Mesenchymal stem cell (in vitro differentiated cells and primary cell): ENCODE measurements around the gene EEF2KMT. TPM values are rescaled to one million over a fixed set of nuclear protein-coding genes. Genes with fewer than 3 reads are reported as not detected.
"Not testable (repeated sequence)": the region's sequence is repeated elsewhere in the genome, so short reads cannot be mapped to it uniquely, and the experiment has no call there.

Experiments
- DNase-seq: peaks from one replicate; pipeline ENCODE4 v3.0.0-alpha.2; 2013
- H2AFZ ChIP-seq: one replicate; pipeline ENCODE4 v1.6.1; 2013; ENCODE audit warnings: low read depth, mild to moderate bottlenecking, control low read depth, inconsistent platforms, low read length, moderate library complexity
- H2AK5ac ChIP-seq: 2 replicates; pipeline ENCODE4 v1.6.1; 2013; ENCODE audit warnings: low read length, moderate library complexity, mild to moderate bottlenecking, inconsistent platforms; ENCODE audit not compliant: severe bottlenecking
- H2BK120ac ChIP-seq: one replicate; pipeline ENCODE4 v1.6.1; 2013; ENCODE audit warnings: low read depth, mild to moderate bottlenecking, inconsistent platforms, low read length, moderate library complexity
- H2BK12ac ChIP-seq, 2 experiments: one replicate each; pipeline ENCODE4 v1.6.1; 2013; ENCODE audit warnings: inconsistent platforms in 2 of 2, low read length in 2 of 2, mild to moderate bottlenecking in 2 of 2, moderate library complexity in 2 of 2, control low read depth in 1 of 2
- H2BK15ac ChIP-seq: one replicate; pipeline ENCODE4 v1.6.1; 2013; ENCODE audit warnings: mild to moderate bottlenecking, low read depth, inconsistent platforms; ENCODE audit not compliant: poor library complexity, severe bottlenecking
- H2BK5ac ChIP-seq: 2 replicates; pipeline ENCODE4 v1.6.1; 2013; ENCODE audit warnings: low read depth, mild to moderate bottlenecking, low read length, control low read depth, inconsistent platforms; ENCODE audit not compliant: poor library complexity, severe bottlenecking
- H3K14ac ChIP-seq, 2 experiments: one replicate each; pipeline ENCODE4 v1.6.1; 2013; ENCODE audit warnings: inconsistent platforms in 2 of 2, low read length in 2 of 2, control low read depth in 1 of 2, mild to moderate bottlenecking in 1 of 2, moderate library complexity in 1 of 2
- H3K18ac ChIP-seq, 2 experiments: one replicate each; pipeline ENCODE4 v1.6.1; 2013; ENCODE audit warnings: inconsistent platforms in 2 of 2, low read length in 2 of 2, control low read depth in 1 of 2, low read depth in 1 of 2, mild to moderate bottlenecking in 1 of 2
- H3K23ac ChIP-seq, 2 experiments: one replicate each; pipeline ENCODE4 v1.6.1; 2013; ENCODE audit warnings: inconsistent platforms in 2 of 2, low read length in 2 of 2, mild to moderate bottlenecking in 2 of 2, moderate library complexity in 2 of 2, control low read depth in 1 of 2
- H3K27ac ChIP-seq: 2 replicates; pipeline ENCODE4 v1.5.1; 2013; ENCODE audit warnings: mild to moderate bottlenecking, moderate library complexity, low read length, control low read depth, inconsistent platforms; ENCODE audit not compliant: poor library complexity, severe bottlenecking
- H3K27me3 ChIP-seq, 2 experiments: 2 replicates each; pipeline versions ENCODE4 v1.6.1 to v1.7.0; 2013; ENCODE audit warnings: low read length in 2 of 2, mild to moderate bottlenecking in 2 of 2, moderate library complexity in 2 of 2, control low read depth in 1 of 2, inconsistent platforms in 1 of 2; ENCODE audit not compliant: control insufficient read depth in 1 of 2, insufficient read depth in 1 of 2
- H3K36me3 ChIP-seq, 2 experiments: 2 replicates each; pipeline versions ENCODE4 v1.6.1 to v1.7.0; 2013; ENCODE audit warnings: low read length in 2 of 2, control low read depth in 1 of 2, inconsistent platforms in 1 of 2, low read depth in 1 of 2, mild to moderate bottlenecking in 1 of 2; ENCODE audit not compliant: insufficient read depth in 2 of 2, control insufficient read depth in 1 of 2
- H3K4ac ChIP-seq, 2 experiments: one replicate each; pipeline ENCODE4 v1.6.1; 2013; ENCODE audit warnings: inconsistent platforms in 2 of 2, low read length in 2 of 2, mild to moderate bottlenecking in 2 of 2, moderate library complexity in 2 of 2, control low read depth in 1 of 2, low read depth in 1 of 2
- H3K4me1 ChIP-seq: 2 replicates; pipeline ENCODE4 v1.6.1; 2013; ENCODE audit warnings: low read depth, low read length, control low read depth; ENCODE audit not compliant: control insufficient read depth, insufficient read depth
- H3K4me2 ChIP-seq: 2 replicates; pipeline ENCODE4 v1.6.1; 2013; ENCODE audit warnings: low read length, mild to moderate bottlenecking, inconsistent platforms; ENCODE audit not compliant: poor library complexity, severe bottlenecking
- H3K4me3 ChIP-seq, 2 experiments: 2 replicates each; pipeline versions ENCODE4 v1.5.1 to v1.7.0; 2013; ENCODE audit warnings: low read length in 2 of 2, mild to moderate bottlenecking in 2 of 2, control low read depth in 1 of 2, low read depth in 1 of 2; ENCODE audit not compliant: insufficient read depth in 1 of 2
- H3K79me1 ChIP-seq: replicated peaks from 2 replicates; pipeline ENCODE4 v1.6.1; 2013; ENCODE audit warnings: mild to moderate bottlenecking, control low read depth, low read length, inconsistent platforms; ENCODE audit not compliant: poor library complexity, severe bottlenecking
- H3K9ac ChIP-seq: 2 replicates; pipeline ENCODE4 v1.7.0; 2013; ENCODE audit warnings: mild to moderate bottlenecking, low read length, moderate library complexity
- H3K9me3 ChIP-seq: 2 replicates; pipeline ENCODE4 v1.7.0; 2013; ENCODE audit warnings: mild to moderate bottlenecking, low read length; ENCODE audit not compliant: control insufficient read depth
- H4K8ac ChIP-seq: one replicate; pipeline ENCODE4 v1.6.1; 2013; ENCODE audit warnings: inconsistent platforms, mild to moderate bottlenecking, low read length, moderate library complexity
- H4K91ac ChIP-seq: one replicate; pipeline ENCODE4 v1.6.1; 2013; ENCODE audit warnings: mild to moderate bottlenecking, low read length, inconsistent platforms
- WGBS: methylation state at CpG from one replicate; pipeline ENCODE4 v1.1.7; 2013; ENCODE audit warnings: mixed read lengths; 5-methylcytosine and 5-hydroxymethylcytosine counted together
- polyA plus RNA-seq, 2 experiments: library from polyadenylated mRNA; stranded (reverse); fragments of 200-250 nt; gene quantifications; one replicate each; pipeline ENCODE4 v1.2.3, GENCODE V29; 2013

Gene EEF2KMT, protein sequence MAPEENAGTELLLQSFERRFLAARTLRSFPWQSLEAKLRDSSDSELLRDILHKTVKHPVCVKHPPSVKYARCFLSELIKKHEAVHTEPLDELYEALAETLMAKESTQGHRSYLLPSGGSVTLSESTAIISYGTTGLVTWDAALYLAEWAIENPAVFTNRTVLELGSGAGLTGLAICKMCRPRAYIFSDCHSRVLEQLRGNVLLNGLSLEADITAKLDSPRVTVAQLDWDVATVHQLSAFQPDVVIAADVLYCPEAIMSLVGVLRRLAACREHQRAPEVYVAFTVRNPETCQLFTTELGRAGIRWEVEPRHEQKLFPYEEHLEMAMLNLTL
- 7.0 TPM for polyA plus RNA-seq (2013, experiment 1 of 2)
- 6.5 TPM for polyA plus RNA-seq (2013, experiment 2 of 2)

DNA sequence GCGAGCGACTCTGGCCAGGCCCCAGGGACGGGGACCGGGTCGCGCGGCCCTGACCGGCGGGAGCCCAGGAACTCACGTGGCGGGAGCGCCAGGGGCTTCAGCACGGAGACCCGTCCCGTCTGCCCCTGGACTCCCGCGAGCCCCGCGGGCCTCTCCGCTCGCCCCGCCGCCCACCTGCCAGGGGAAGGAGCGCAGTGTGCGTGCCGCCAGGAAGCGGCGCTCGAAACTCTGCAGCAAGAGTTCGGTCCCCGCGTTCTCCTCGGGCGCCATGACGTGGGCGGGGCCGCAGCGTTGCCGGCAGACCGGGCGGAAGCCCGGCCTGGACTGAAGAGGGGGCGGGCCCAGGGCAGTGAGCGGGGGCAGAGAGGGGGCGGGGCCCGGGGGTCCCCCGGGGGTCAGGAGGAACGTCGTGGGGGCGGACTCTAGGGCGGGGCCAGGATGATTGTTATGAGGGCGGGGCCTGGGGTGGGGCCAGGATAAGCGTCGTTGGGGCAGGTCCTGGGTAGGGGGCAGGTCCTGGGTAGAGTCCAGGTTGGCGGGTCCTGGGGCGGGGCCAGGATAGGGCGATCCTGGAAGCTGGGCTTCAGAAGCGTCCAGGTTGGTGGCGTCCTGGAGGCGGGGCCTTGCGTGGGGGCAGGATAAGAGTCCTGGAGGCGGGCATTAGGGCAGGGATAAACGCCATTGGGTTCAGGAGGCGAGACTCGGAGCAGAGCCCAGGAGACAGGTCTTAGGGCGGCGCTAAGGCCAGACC is at the start of gene EEF2KMT:
TSS of gene EEF2KMT (minus strand) at position 326 of the 751 bp plus-strand sequence. CDS start at position 270, 56 bp downstream.
- Histone ChIP-seq H4K8ac (peak within 1 kb of the TSS; percentile 77), H2BK120ac (peak within 1 kb of the TSS; percentile 73), H3K4me2 (peak within 1 kb of the TSS; percentile 79), H4K91ac (peak within 1 kb of the TSS; percentile 83), H3K27ac (peak within 1 kb of the TSS; percentile 23), H3K4ac (peak within 1 kb of the TSS in 1 of 2 experiments; percentile 15), H3K4me3 (peak within 1 kb of the TSS; percentile 79 to 86), H3K14ac (peak within 1 kb of the TSS in 1 of 2 experiments; percentile 61), H2AFZ (peak within 1 kb of the TSS; percentile 56), H3K18ac (peak within 1 kb of the TSS; percentile 28 to 82), H2BK12ac (peak within 1 kb of the TSS in 1 of 2 experiments; percentile 8), H3K9ac (peak within 1 kb of the TSS; percentile 88), H2BK15ac (peak within 1 kb of the TSS; percentile 99)
- H3K9me3 ChIP-seq, H2BK5ac ChIP-seq, H2AK5ac ChIP-seq, H3K79me1 ChIP-seq, H3K23ac ChIP-seq, H3K4me1 ChIP-seq, H3K36me3 ChIP-seq, H3K27me3 ChIP-seq: not testable (repeated sequence)
- WGBS = 1% methylated on average over 60 of the region's 67 CpGs
- peak; percentile 100 for DNase-seq

DNA sequence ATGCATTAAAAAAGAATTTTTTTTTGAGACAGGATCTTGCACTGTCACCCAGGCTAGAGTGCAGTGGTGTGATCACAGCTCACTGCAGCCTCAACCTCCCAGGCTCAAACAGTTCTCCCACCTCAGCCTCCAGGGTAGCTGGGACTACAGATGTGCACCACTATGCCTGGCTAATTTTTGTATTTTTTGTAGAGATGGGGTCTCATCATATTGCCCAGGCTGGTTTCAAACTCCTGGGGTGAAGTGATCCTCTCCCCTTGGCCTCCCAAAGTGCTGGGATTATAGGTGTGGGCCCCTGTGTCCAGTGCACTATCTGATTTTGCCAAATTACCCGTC is 47.0 kb upstream of the EEF2KMT start:
- not testable (repeated sequence) for H2BK120ac ChIP-seq, H3K23ac ChIP-seq, H3K27me3 ChIP-seq, H2AK5ac ChIP-seq, H2AFZ ChIP-seq, H4K91ac ChIP-seq, H3K79me1 ChIP-seq, H3K4me2 ChIP-seq, H3K4me3 ChIP-seq, H3K18ac ChIP-seq, H3K14ac ChIP-seq, H3K36me3 ChIP-seq, H2BK5ac ChIP-seq, H3K27ac ChIP-seq, H3K4me1 ChIP-seq, H4K8ac ChIP-seq, H3K9ac ChIP-seq, H2BK12ac ChIP-seq, DNase-seq, H3K9me3 ChIP-seq, H2BK15ac ChIP-seq, H3K4ac ChIP-seq
- WGBS = 32% methylated on average over 1 of the region's 1 CpG

DNA sequence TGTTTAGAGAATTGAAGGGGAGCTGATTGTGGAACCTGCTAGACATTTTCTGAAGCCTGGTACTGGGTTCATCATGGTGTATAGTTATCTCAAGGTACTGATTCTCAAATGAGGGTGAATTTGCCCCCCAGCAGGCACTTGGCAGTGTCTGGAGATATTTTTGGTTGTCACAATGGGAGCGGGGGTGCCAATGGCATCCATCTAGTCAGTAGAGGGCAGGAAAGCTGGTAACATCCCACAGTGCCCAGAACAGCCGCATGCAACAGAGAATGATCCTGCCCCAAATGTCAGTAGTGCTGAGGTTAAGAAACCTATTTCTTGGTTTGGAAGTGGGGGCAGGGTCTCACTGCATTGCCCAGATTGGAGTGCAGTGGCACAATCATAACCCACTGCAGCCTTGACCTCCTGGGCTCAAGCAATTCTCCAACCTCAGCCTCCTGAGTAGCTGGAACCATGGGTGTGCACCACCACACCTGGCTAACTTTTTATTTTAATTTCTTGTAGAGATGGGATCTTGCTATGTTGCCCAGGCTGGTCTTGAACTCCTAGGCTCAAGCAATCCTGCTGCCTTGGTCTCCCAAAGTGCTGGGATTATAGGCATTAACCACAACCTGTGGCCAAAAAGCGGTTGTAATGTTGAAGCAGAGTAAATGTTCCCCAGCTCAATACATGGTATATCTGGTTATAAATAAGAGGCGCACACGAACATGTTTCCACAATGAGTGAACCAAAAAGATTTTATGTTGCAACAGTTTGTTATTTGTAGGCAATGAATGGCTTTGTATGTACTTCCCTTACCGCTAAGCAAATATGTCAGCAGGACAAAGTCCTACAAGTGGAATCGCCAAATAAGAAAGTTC is 46.4 kb upstream of the EEF2KMT start:
- no peak for DNase-seq
- Histone ChIP-seq H3K79me1 (no peaks in the 10 kb centered on the region), H3K27me3 (no peaks in the 10 kb centered on the region), H2AFZ (no peak overlapping the region), H3K27ac (no peak overlapping the region), H3K4me2 (no peak overlapping the region), H3K23ac (no peak overlapping the region), H2BK5ac (no peak overlapping the region), H3K9ac (no peak overlapping the region), H2BK12ac (no peak overlapping the region), H3K14ac (no peak overlapping the region), H4K8ac (no peak overlapping the region), H3K4me1 (no peaks in the 10 kb centered on the region), H3K9me3 (no peaks in the 10 kb centered on the region), H3K36me3 (no peaks in the 10 kb centered on the region), H3K4ac (no peak overlapping the region), H3K4me3 (no peak overlapping the region), H2AK5ac (no peak overlapping the region), H2BK15ac (no peak overlapping the region), H4K91ac (no peak overlapping the region), H3K18ac (no peak overlapping the region), H2BK120ac (no peak overlapping the region)
- 70% methylated on average over 7 of the region's 7 CpGs for WGBS

DNA sequence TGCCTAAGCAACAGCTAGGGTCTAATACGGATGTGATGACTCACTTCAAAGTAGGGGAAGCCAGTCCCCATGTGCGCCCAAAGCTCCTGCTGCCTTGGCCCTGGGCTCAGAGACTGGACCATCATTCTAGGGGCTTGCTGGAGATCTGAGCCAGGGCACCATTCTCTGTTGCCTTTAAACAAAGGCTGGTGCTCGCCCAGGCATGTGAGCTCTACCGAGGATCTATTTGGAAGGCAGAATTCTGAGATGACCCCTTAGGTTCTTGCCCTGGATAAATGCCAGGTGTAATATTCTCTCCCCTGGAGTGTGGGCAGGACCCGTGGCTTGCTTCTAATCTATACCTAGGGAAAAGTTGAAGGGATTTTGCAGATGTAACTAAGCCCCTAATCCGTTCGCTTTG is 42.6 kb upstream of the EEF2KMT start:
- H2AK5ac ChIP-seq, H4K91ac ChIP-seq, H3K9me3 ChIP-seq, H2AFZ ChIP-seq, H3K27me3 ChIP-seq, DNase-seq, H3K18ac ChIP-seq, H2BK15ac ChIP-seq, H3K4ac ChIP-seq, H2BK120ac ChIP-seq, H3K79me1 ChIP-seq, H3K4me2 ChIP-seq, H3K27ac ChIP-seq, H2BK5ac ChIP-seq, H3K14ac ChIP-seq, H3K23ac ChIP-seq, H2BK12ac ChIP-seq, H3K36me3 ChIP-seq, H4K8ac ChIP-seq, H3K4me3 ChIP-seq, H3K9ac ChIP-seq, H3K4me1 ChIP-seq: not testable (repeated sequence)
- WGBS = 75% methylated on average over 7 of the region's 7 CpGs
